A549 (cell line): ENCODE results near the gene ANKS1B.

Source experiments
- POLR2A ChIP-seq: IDR thresholded peaks from 2 replicates; pipeline ENCODE4 v1.6.1; 2012; ENCODE audit warnings: mild to moderate bottlenecking, low read length
- RCOR1 ChIP-seq: fragments of 150-350 bp; IDR thresholded peaks from 2 replicates; pipeline ENCODE4 v1.6.1; 2014; ENCODE audit warnings: antibody characterized with exemption, low read length, low read depth
- TF ChIP-seq, protein P1 (sequence below): fragments of >200 bp; sonication (Bioruptor Twin); formaldehyde crosslinking; IDR thresholded peaks from 3 replicates; pipeline ENCODE4 v1.5.1; 2016

DNA sequence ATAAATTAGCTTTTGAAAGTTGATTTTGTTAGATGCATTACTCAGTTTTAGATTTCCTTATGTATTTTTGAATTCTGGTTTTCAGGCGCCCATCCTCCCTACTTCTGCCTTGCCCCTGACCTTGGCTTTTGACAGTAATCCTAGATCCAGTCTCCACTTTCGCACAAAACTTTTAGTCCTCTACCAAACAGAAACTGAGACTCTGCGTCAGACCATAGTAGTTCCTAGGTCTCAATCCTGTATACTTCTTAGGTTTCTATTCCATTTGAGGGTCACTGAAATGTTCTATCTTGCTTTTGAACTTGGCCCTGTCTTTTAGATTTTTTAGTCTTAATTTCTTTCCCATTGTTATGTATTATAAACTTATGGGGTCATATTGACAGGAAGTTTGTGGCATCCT, 645.1 kb downstream of the ANKS1B start:
- TF ChIP-seq, protein P1, sequence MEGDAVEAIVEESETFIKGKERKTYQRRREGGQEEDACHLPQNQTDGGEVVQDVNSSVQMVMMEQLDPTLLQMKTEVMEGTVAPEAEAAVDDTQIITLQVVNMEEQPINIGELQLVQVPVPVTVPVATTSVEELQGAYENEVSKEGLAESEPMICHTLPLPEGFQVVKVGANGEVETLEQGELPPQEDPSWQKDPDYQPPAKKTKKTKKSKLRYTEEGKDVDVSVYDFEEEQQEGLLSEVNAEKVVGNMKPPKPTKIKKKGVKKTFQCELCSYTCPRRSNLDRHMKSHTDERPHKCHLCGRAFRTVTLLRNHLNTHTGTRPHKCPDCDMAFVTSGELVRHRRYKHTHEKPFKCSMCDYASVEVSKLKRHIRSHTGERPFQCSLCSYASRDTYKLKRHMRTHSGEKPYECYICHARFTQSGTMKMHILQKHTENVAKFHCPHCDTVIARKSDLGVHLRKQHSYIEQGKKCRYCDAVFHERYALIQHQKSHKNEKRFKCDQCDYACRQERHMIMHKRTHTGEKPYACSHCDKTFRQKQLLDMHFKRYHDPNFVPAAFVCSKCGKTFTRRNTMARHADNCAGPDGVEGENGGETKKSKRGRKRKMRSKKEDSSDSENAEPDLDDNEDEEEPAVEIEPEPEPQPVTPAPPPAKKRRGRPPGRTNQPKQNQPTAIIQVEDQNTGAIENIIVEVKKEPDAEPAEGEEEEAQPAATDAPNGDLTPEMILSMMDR = no peak
- TF ChIP-seq POLR2A (no peak), RCOR1 (no peak)
